H1 (cell line): Measurements from ENCODE around the gene CNTD1. TPM values are rescaled to one million over a fixed set of nuclear protein-coding genes. Genes with fewer than 3 reads are reported as not detected.

Experiments used
- ASH2L ChIP-seq: fragments of 200-600, 300-600 bp; sonication (generic); IDR thresholded peaks from one replicate; pipeline ENCODE4 v1.7.1; 2017; ENCODE audit warnings: low read length
- BRCA1 ChIP-seq: IDR thresholded peaks from 2 replicates; pipeline ENCODE4 v1.6.1; 2012; ENCODE audit warnings: low read depth, low read length, improper control_type of control experiment
- CBX5 ChIP-seq: fragments of 300-800, 300-1000 bp; sonication (generic); IDR thresholded peaks from 2 replicates; pipeline ENCODE4 v1.7.1; 2016; ENCODE audit warnings: antibody characterized with exemption, low read length, low read depth
- CHD1 ChIP-seq: IDR thresholded peaks from 2 replicates; pipeline ENCODE4 v1.6.1; 2012; ENCODE audit warnings: low read depth, low read length, improper control_type of control experiment
- CREB1 ChIP-seq: IDR thresholded peaks from 2 replicates; pipeline ENCODE4 v1.6.1; 2012; ENCODE audit warnings: inconsistent platforms
- CTBP2 ChIP-seq: IDR thresholded peaks from 2 replicates; pipeline ENCODE4 v1.7.0; 2011; ENCODE audit warnings: borderline replicate concordance, mild to moderate bottlenecking, moderate library complexity, mixed read lengths, low read length; ENCODE audit not compliant: insufficient read depth, insufficient read length
- CTCF ChIP-seq, 3 experiments: IDR thresholded peaks; 1 replicate in 2 of 3; 2 replicates in 1 of 3; pipeline versions ENCODE4 v1.5.1 to v1.6.1; 2011; ENCODE audit warnings: low read length in 3 of 3, mild to moderate bottlenecking in 3 of 3, inconsistent platforms in 2 of 3, low read depth in 1 of 3, moderate library complexity in 1 of 3; ENCODE audit not compliant: insufficient read depth in 1 of 3; ENCODE audit errors: control extremely low read depth in 1 of 3
- EGR1 ChIP-seq: IDR thresholded peaks from 2 replicates; pipeline ENCODE4 v1.6.1; 2011; ENCODE audit warnings: low read depth, low read length, borderline replicate concordance
- EP300 ChIP-seq, 2 experiments: IDR thresholded peaks; 1 replicate in 1 of 2; 2 replicates in 1 of 2; pipeline ENCODE4 v1.6.1; 2011 to 2012; ENCODE audit warnings: low read depth in 2 of 2, low read length in 2 of 2, mild to moderate bottlenecking in 2 of 2, borderline replicate concordance in 1 of 2, inconsistent platforms in 1 of 2, moderate library complexity in 1 of 2
- JUN ChIP-seq: IDR thresholded peaks from 2 replicates; pipeline ENCODE4 v1.6.1; 2011; ENCODE audit warnings: low read depth, mild to moderate bottlenecking, improper control_type of control experiment, low read length
- KDM5A ChIP-seq: fragments of 200-600 bp; IDR thresholded peaks from 2 replicates; pipeline ENCODE4 v1.7.1; 2012; ENCODE audit warnings: mild to moderate bottlenecking, low read length, inconsistent platforms, mixed read lengths
- MAFK ChIP-seq: IDR thresholded peaks from 2 replicates; pipeline ENCODE4 v1.6.1; 2012; ENCODE audit warnings: low read depth, mild to moderate bottlenecking, improper control_type of control experiment, low read length
- NRF1 ChIP-seq: IDR thresholded peaks from 2 replicates; pipeline ENCODE4 v1.6.1; 2011; ENCODE audit warnings: mild to moderate bottlenecking, low read depth, low read length, improper control_type of control experiment
- POLR2A ChIP-seq, 2 experiments: IDR thresholded peaks; 1 replicate in 1 of 2; 2 replicates in 1 of 2; pipeline ENCODE4 v1.6.1; 2011; ENCODE audit warnings: low read depth in 2 of 2, low read length in 2 of 2, mild to moderate bottlenecking in 2 of 2; ENCODE audit errors: control extremely low read depth in 1 of 2
- POLR2AphosphoS5 ChIP-seq: IDR thresholded peaks from 2 replicates; pipeline ENCODE4 v1.6.1; 2011; ENCODE audit warnings: low read depth, low read length
- POU5F1 ChIP-seq: IDR thresholded peaks from 2 replicates; pipeline ENCODE4 v1.6.1; 2011; ENCODE audit warnings: low read depth, mild to moderate bottlenecking, low read length, moderate library complexity
- RBBP5 ChIP-seq: IDR thresholded peaks from 2 replicates; pipeline ENCODE4 v1.7.1; 2012; ENCODE audit warnings: low read depth, mild to moderate bottlenecking, inconsistent platforms, low read length, moderate library complexity, borderline replicate concordance
- SAP30 ChIP-seq: fragments of 300-600 bp; sonication (generic); IDR thresholded peaks from 2 replicates; pipeline ENCODE4 v1.7.1; 2012; ENCODE audit warnings: low read length, moderate library complexity, mild to moderate bottlenecking, inconsistent platforms; ENCODE audit not compliant: insufficient read depth, insufficient replicate concordance
- SUZ12 ChIP-seq: fragments of 200-600 bp; sonication (generic); IDR thresholded peaks from 2 replicates; pipeline ENCODE4 v1.6.1; 2012; ENCODE audit warnings: mild to moderate bottlenecking, inconsistent platforms, low read length, moderate library complexity, mixed read lengths
- YY1 ChIP-seq: IDR thresholded peaks from 2 replicates; pipeline ENCODE4 v1.6.1; 2011; ENCODE audit warnings: low read depth, mild to moderate bottlenecking, low read length
- ZNF274 ChIP-seq: IDR thresholded peaks from 2 replicates; pipeline ENCODE4 v1.7.0; 2012; ENCODE audit warnings: low read length, borderline replicate concordance; ENCODE audit errors: extremely low read depth
- polyA plus RNA-seq, 7 experiments: library from polyadenylated mRNA; depleted of rRNA in 3 of 7; stranded (reverse) in 5 of 7; unstranded in 2 of 7; fragments of >200 nt in 5 of 7; fragments of 200-250 nt in 2 of 7; gene quantifications; 1 replicate in 5 of 7; 2 replicates in 1 of 7; 4 replicates in 1 of 7; pipeline versions ENCODE4 v1.2.1 to v1.2.3, GENCODE V29; 2011 to 2013; ENCODE audit warnings: missing spikeins in 2 of 7, mixed read lengths in 2 of 7
- total RNA-seq: library from RNA; stranded (reverse); fragmentation: NEBNext Ultra II Directional; extraction: Animal tissue kit (Norgen Biotek cat#: 25700); gene quantifications from 2 replicates; pipeline ENCODE4 v1.2.1, GENCODE V29; 2021

Gene CNTD1
- total and polyA plus RNA-seq, 2 of the 8 experiments (the other 6 are each of a cell fraction or from before 2014, with no cell fraction given) = not detected

GRCh38 chr17:42773290-42774035 is 25.2 kb upstream of the CNTD1 start, which contains the start of gene VPS25 (continued):
- TF ChIP-seq POLR2AphosphoS5 = peak; percentile 97
- peak; percentile 66 for TF ChIP-seq YY1
- TF ChIP-seq CREB1 = no peak
- TF ChIP-seq SAP30 = peak; percentile 28
- TF ChIP-seq BRCA1 = no peak
- TF ChIP-seq POU5F1 = no peak
- no peak; the same call in 1 of the 2 replicates for TF ChIP-seq EGR1
- peak; percentile 82; the same call in 1 of the 2 replicates for TF ChIP-seq RBBP5
- peak; percentile 72 to 97 for TF ChIP-seq POLR2A (IDR thresholded peaks at IDR 0.05; ENCODE audit: control extremely low read depth in 1 of 2, low read depth in 2 of 2, low read length in 2 of 2)
- TF ChIP-seq SUZ12 = no peak
- TF ChIP-seq CHD1 = no peak
- peak; percentile 88 for TF ChIP-seq ASH2L
- TF ChIP-seq JUN = no peak
- peak in 1 of 2 experiments; percentile 69; a peak in 1 of 3 replicates for TF ChIP-seq EP300 (IDR thresholded peaks at IDR 0.05; ENCODE audit: borderline replicate concordance in 1 of 2, low read depth in 2 of 2, low read length in 2 of 2)
- TF ChIP-seq MAFK = no peak
- TF ChIP-seq NRF1 = no peak
- peak in 2 of 3 experiments; percentile 10 to 14; a peak in 1 of 4 replicates for TF ChIP-seq CTCF (IDR thresholded peaks at IDR 0.05; ENCODE audit: control extremely low read depth in 1 of 3, insufficient read depth in 1 of 3, low read depth in 1 of 3, low read length in 3 of 3)
- TF ChIP-seq ZNF274 = no peak
- TF ChIP-seq CBX5 = no peak
- peak; percentile 87 for TF ChIP-seq KDM5A
- no peak for TF ChIP-seq CTBP2
